H1 (cell line): Measurements from ENCODE around the gene TARDBP. TPM values are rescaled to one million over a fixed set of nuclear protein-coding genes. Genes with fewer than 3 reads are reported as not detected.

Source experiments
- CTCF ChIA-PET: fragments of 300-600 bp; sonication (Branson Sonifier 250); formaldehyde crosslinking; loops from one replicate; lab custom pipeline; 2021; ENCODE audit not compliant: partially characterized antibody; lab: Charles Lee
- POLR2A ChIA-PET: fragments of 300-600 bp; sonication (Branson Sonifier 250); formaldehyde crosslinking; loops from one replicate; lab custom pipeline; 2021; ENCODE audit warnings: inconsistent platforms; ENCODE audit not compliant: partially characterized antibody; lab: Charles Lee
- DNase-seq, 2 experiments: peaks; one replicate each; pipeline versions ENCODE4 v3.0.0 to v3.0.0-alpha.2; 2010 to 2022; ENCODE audit warnings: low spot score in 2 of 2, low read depth in 1 of 2, mixed read lengths in 1 of 2
- FAIRE-seq: peaks from 2 replicates; lab custom pipeline; 2011; peaks lifted over from hg19 to GRCh38; lab: Jason Lieb, UNC
- H2AFZ ChIP-seq: 2 replicates; pipeline ENCODE4 v1.8.1; 2012; ENCODE audit warnings: low read length, inconsistent platforms
- H2AK5ac ChIP-seq: 2 replicates; pipeline ENCODE4 v1.6.1; 2013; ENCODE audit warnings: low read depth, low read length
- H2BK120ac ChIP-seq: replicated peaks from 2 replicates; pipeline ENCODE3; 2013; ENCODE audit warnings: low read depth, low read length, inconsistent platforms
- H2BK12ac ChIP-seq: 2 replicates; pipeline ENCODE4 v1.6.1; 2013; ENCODE audit warnings: low read depth, low read length
- H2BK15ac ChIP-seq: 2 replicates; pipeline ENCODE4 v1.6.1; 2013; ENCODE audit warnings: low read length
- H2BK20ac ChIP-seq: 2 replicates; pipeline ENCODE4 v1.6.1; 2013; ENCODE audit warnings: low read length
- H2BK5ac ChIP-seq: 2 replicates; pipeline ENCODE4 v1.6.1; 2013; ENCODE audit warnings: low read depth, low read length
- H3K14ac ChIP-seq: 2 replicates; pipeline ENCODE4 v1.6.1; 2013; ENCODE audit warnings: inconsistent platforms; ENCODE audit not compliant: insufficient read length
- H3K18ac ChIP-seq: 2 replicates; pipeline ENCODE4 v1.6.1; 2013; ENCODE audit warnings: low read length; ENCODE audit errors: extremely low read depth
- H3K23ac ChIP-seq: 2 replicates; pipeline ENCODE4 v1.6.1; 2013; ENCODE audit warnings: inconsistent platforms; ENCODE audit not compliant: insufficient read length
- H3K23me2 ChIP-seq: 2 replicates; pipeline ENCODE4 v1.6.1; 2013; ENCODE audit warnings: low read depth, low read length
- H3K27ac ChIP-seq: 2 replicates; pipeline ENCODE4 v1.6.1; 2011; ENCODE audit warnings: low read depth, low read length, inconsistent platforms
- H3K27me3 ChIP-seq, 4 experiments: replicated peaks in 1 of 4; 1 replicate in 1 of 4; 2 replicates in 3 of 4; pipeline versions ENCODE4 v1.6.1 to v1.8.1; 2011 to 2013; ENCODE audit warnings: low read length in 3 of 4, mild to moderate bottlenecking in 3 of 4, inconsistent platforms in 2 of 4, mixed read lengths in 2 of 4, moderate library complexity in 1 of 4; ENCODE audit not compliant: control insufficient read depth in 3 of 4, insufficient read depth in 3 of 4; ENCODE audit errors: extremely low read depth in 1 of 4
- H3K36me3 ChIP-seq, 4 experiments: 2 replicates each; pipeline versions ENCODE4 v1.6.1 to v1.8.1; 2011 to 2013; ENCODE audit warnings: mild to moderate bottlenecking in 4 of 4, low read length in 3 of 4, moderate library complexity in 2 of 4, control low read depth in 1 of 4, inconsistent platforms in 1 of 4; ENCODE audit not compliant: insufficient read depth in 4 of 4, control insufficient read depth in 2 of 4
- H3K4ac ChIP-seq: replicated peaks from 2 replicates; pipeline ENCODE3; 2013; ENCODE audit warnings: low read length, low read depth, mixed read lengths, inconsistent platforms; ENCODE audit not compliant: insufficient read length
- H3K4me1 ChIP-seq, 4 experiments: replicated peaks in 1 of 4; 1 replicate in 1 of 4; 2 replicates in 3 of 4; pipeline versions ENCODE4 v1.6.1 to v1.8.1; 2011 to 2013; ENCODE audit warnings: low read length in 3 of 4, inconsistent platforms in 2 of 4, mixed read lengths in 1 of 4; ENCODE audit not compliant: insufficient read depth in 4 of 4, control insufficient read depth in 3 of 4
- H3K4me2 ChIP-seq, 2 experiments: 2 replicates each; pipeline versions ENCODE4 v1.6.1 to v1.8.1; 2011 to 2013; ENCODE audit warnings: low read depth in 2 of 2, low read length in 2 of 2, control low read depth in 1 of 2, inconsistent platforms in 1 of 2, mild to moderate bottlenecking in 1 of 2; ENCODE audit not compliant: insufficient read depth in 1 of 2
- H3K4me3 ChIP-seq, 4 experiments: fragments of 200-600, 300-600 bp in 1 of 4; sonication (generic), shearing (Covaris generic), sonication (Bioruptor Twin) in 1 of 4; 2 replicates each; pipeline versions ENCODE4 v1.5.1 to v1.8.1; 2011 to 2016; ENCODE audit warnings: low read length in 4 of 4, low read depth in 3 of 4, control low read depth in 2 of 4, inconsistent platforms in 2 of 4, mild to moderate bottlenecking in 2 of 4, mixed read lengths in 1 of 4, moderate library complexity in 1 of 4; ENCODE audit not compliant: insufficient read depth in 2 of 4; ENCODE audit errors: extremely low read depth in 1 of 4
- H3K56ac ChIP-seq: replicated peaks from 2 replicates; pipeline ENCODE3; 2013; ENCODE audit warnings: low read depth, mild to moderate bottlenecking, mixed read lengths, low read length, inconsistent platforms; ENCODE audit not compliant: insufficient read length
- H3K79me1 ChIP-seq: 2 replicates; pipeline ENCODE4 v1.6.1; 2013; ENCODE audit warnings: low read depth, low read length, control low read depth
- H3K79me2 ChIP-seq, 2 experiments: 2 replicates each; pipeline versions ENCODE4 v1.6.1 to v1.8.1; 2012 to 2013; ENCODE audit warnings: low read length in 2 of 2, mild to moderate bottlenecking in 2 of 2, inconsistent platforms in 1 of 2; ENCODE audit not compliant: insufficient read depth in 2 of 2, control insufficient read depth in 1 of 2
- H3K9ac ChIP-seq, 4 experiments: replicated peaks in 1 of 4; 1 replicate in 1 of 4; 2 replicates in 3 of 4; pipeline versions ENCODE4 v1.6.1 to v1.8.1; 2011 to 2013; ENCODE audit warnings: low read depth in 3 of 4, low read length in 3 of 4, control low read depth in 2 of 4, mild to moderate bottlenecking in 2 of 4, moderate library complexity in 2 of 4, inconsistent platforms in 1 of 4; ENCODE audit errors: extremely low read depth in 1 of 4
- H3K9me3 ChIP-seq, 2 experiments: 2 replicates each; pipeline versions ENCODE4 v1.6.1 to v1.8.1; 2012 to 2013; ENCODE audit warnings: mild to moderate bottlenecking in 2 of 2, moderate library complexity in 2 of 2, control low read depth in 1 of 2, inconsistent platforms in 1 of 2, low read depth in 1 of 2, low read length in 1 of 2, mixed read lengths in 1 of 2; ENCODE audit not compliant: insufficient read depth in 2 of 2
- H4K20me1 ChIP-seq, 2 experiments: replicated peaks in 1 of 2; 2 replicates each; pipeline versions ENCODE3 to v1.8.1; 2011 to 2013; ENCODE audit warnings: inconsistent platforms in 2 of 2, low read length in 2 of 2, mild to moderate bottlenecking in 1 of 2; ENCODE audit not compliant: insufficient read depth in 2 of 2, control insufficient read depth in 1 of 2
- H4K5ac ChIP-seq: 2 replicates; pipeline ENCODE4 v1.6.1; 2013; ENCODE audit warnings: low read length, low read depth, mixed read lengths, inconsistent platforms; ENCODE audit not compliant: insufficient read length
- H4K8ac ChIP-seq: 2 replicates; pipeline ENCODE4 v1.8.0; 2013; ENCODE audit warnings: mild to moderate bottlenecking, moderate library complexity, low read length, inconsistent platforms; ENCODE audit not compliant: insufficient read depth; ENCODE audit errors: extremely low read depth
- H4K91ac ChIP-seq: replicated peaks from 2 replicates; pipeline ENCODE3; 2013; ENCODE audit warnings: low read length, mixed read lengths, inconsistent platforms; ENCODE audit not compliant: insufficient read length
- BCL11A ChIP-seq, 2 experiments: IDR thresholded peaks; one replicate each; pipeline ENCODE4 v1.6.1; 2011; ENCODE audit warnings: low read depth in 2 of 2, low read length in 2 of 2, mild to moderate bottlenecking in 2 of 2
- CBX5 ChIP-seq: fragments of 300-800, 300-1000 bp; sonication (generic); IDR thresholded peaks from 2 replicates; pipeline ENCODE4 v1.7.1; 2016; ENCODE audit warnings: antibody characterized with exemption, low read length, low read depth
- JUND ChIP-seq: IDR thresholded peaks from 2 replicates; pipeline ENCODE4 v1.6.1; 2011; ENCODE audit warnings: mild to moderate bottlenecking, improper control_type of control experiment, low read length
- KDM4A ChIP-seq: IDR thresholded peaks from one replicate; pipeline ENCODE4 v1.7.1; 2012; ENCODE audit warnings: low read depth, mild to moderate bottlenecking, moderate library complexity, low read length, inconsistent platforms; ENCODE audit not compliant: severe bottlenecking
- NANOG ChIP-seq: IDR thresholded peaks from 2 replicates; pipeline ENCODE4 v1.6.1; 2011; ENCODE audit warnings: low read length, low read depth, mild to moderate bottlenecking, inconsistent platforms; ENCODE audit not compliant: insufficient read depth, poor library complexity, severe bottlenecking
- POLR2A ChIP-seq, 2 experiments: IDR thresholded peaks; 1 replicate in 1 of 2; 2 replicates in 1 of 2; pipeline ENCODE4 v1.6.1; 2011; ENCODE audit warnings: low read depth in 2 of 2, low read length in 2 of 2, mild to moderate bottlenecking in 2 of 2; ENCODE audit errors: control extremely low read depth in 1 of 2
- SP1 ChIP-seq: IDR thresholded peaks from 2 replicates; pipeline ENCODE4 v1.6.1; 2011; ENCODE audit warnings: low read depth, low read length
- SP2 ChIP-seq: IDR thresholded peaks from 2 replicates; pipeline ENCODE4 v1.6.1; 2012; ENCODE audit warnings: mild to moderate bottlenecking, low read length, inconsistent platforms
- TBP ChIP-seq: IDR thresholded peaks from 2 replicates; pipeline ENCODE4 v1.6.1; 2011; ENCODE audit warnings: low read depth, low read length, improper control_type of control experiment
- YY1 ChIP-seq: IDR thresholded peaks from 2 replicates; pipeline ENCODE4 v1.6.1; 2011; ENCODE audit warnings: low read depth, mild to moderate bottlenecking, low read length
- WGBS, 2 experiments: shearing (Covaris generic) in 1 of 2; methylation state at CpG; one replicate each; pipeline versions ENCODE4 v1.1.6 to v1.1.7; 2013 to 2015; ENCODE audit warnings: low lambda C conversion rate in 2 of 2, mixed read lengths in 2 of 2, inconsistent platforms in 1 of 2, low coverage in 1 of 2, missing lambda C conversion rate in 1 of 2; ENCODE audit not compliant: insufficient replicate concordance in 2 of 2, insufficient coverage in 1 of 2, insufficient read length in 1 of 2; ENCODE audit errors: extremely low coverage in 1 of 2, missing lambda C conversion rate in 1 of 2; 5-methylcytosine and 5-hydroxymethylcytosine counted together
- polyA plus RNA-seq, 7 experiments: library from polyadenylated mRNA; depleted of rRNA in 3 of 7; stranded (reverse) in 5 of 7; unstranded in 2 of 7; fragments of >200 nt in 5 of 7; fragments of 200-250 nt in 2 of 7; gene quantifications; 1 replicate in 5 of 7; 2 replicates in 1 of 7; 4 replicates in 1 of 7; pipeline versions ENCODE4 v1.2.1 to v1.2.3, GENCODE V29; 2011 to 2013; ENCODE audit warnings: missing spikeins in 2 of 7, mixed read lengths in 2 of 7
- total RNA-seq: library from RNA; stranded (reverse); fragmentation: NEBNext Ultra II Directional; extraction: Animal tissue kit (Norgen Biotek cat#: 25700); gene quantifications from 2 replicates; pipeline ENCODE4 v1.2.1, GENCODE V29; 2021

Gene TARDBP
- total and polyA plus RNA-seq, 2 of the 8 experiments (the other 6 are each of a cell fraction or from before 2014, with no cell fraction given), result 144 to 240 TPM

DNA sequence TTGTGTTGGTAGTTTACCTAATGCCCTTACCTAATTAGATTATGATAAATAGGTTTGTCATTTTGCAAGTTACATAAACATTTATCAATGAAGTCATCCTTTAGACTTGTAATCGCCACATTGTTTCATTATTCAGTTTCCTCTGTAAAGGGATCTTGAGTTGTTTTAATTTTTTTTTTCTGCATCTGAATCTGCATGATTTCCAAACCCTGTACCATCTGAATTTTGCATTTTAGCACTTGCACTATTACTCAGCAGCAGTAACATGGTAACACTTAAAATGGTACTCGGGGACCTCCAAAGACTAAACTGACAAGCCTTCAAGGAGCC, 12.4 kb downstream of the TARDBP start:
- Histone ChIP-seq H3K9ac (no peak overlapping the region), H3K79me1 (no peaks in the 10 kb centered on the region; the same call in 1 of the 2 replicates), H3K4ac (no peak overlapping the region), H3K23ac (no peak overlapping the region), H3K79me2 (no peaks in the 10 kb centered on the region), H2AK5ac (no peak overlapping the region), H2BK12ac (no peak overlapping the region), H3K27me3 (no peaks in the 10 kb centered on the region), H2BK5ac (no peak overlapping the region), H3K14ac (no peak overlapping the region), H3K4me3 (no peak overlapping the region), H3K23me2 (no peaks in the 10 kb centered on the region), H4K91ac (no peak overlapping the region), H3K27ac (no peak overlapping the region), H3K4me2 (no peak overlapping the region), H3K4me1 (no peaks in the 10 kb centered on the region; a peak in 1 of 7 replicates), H3K56ac (no peak overlapping the region), H2BK20ac (no peak overlapping the region), H3K36me3 (peaks cover 21 to 77% (median 48%) of the 10 kb centered on the region in 4 experiments), H2BK120ac (no peak overlapping the region), H4K8ac (no peak overlapping the region), H3K9me3 (no peaks in the 10 kb centered on the region; a peak in 1 of 4 replicates), H2BK15ac (no peak overlapping the region), H4K5ac (no peak overlapping the region), H4K20me1 (peaks cover 3 to 10% of the 10 kb centered on the region in 2 experiments), H2AFZ (no peak overlapping the region), H3K18ac (no peak overlapping the region)
- ChIA-PET CTCF (interaction anchor here (0.8 kb wide), 1 partner anchor 19 kb away, joined by 3 read pairs; no protein-coding TSS in a partner anchor), POLR2A (interaction anchor here (2.1 to 2.8 kb wide), 2 partner anchors 10 to 12 kb away, joined by 9 to 18 read pairs; partner anchors contain the start of gene TARDBP)
- DNase-seq (no peak), FAIRE-seq (no peak)
- 92% methylated on average over 2 of the region's 2 CpGs; no CpG with 5 or more reads in 1 of the 2 experiments for WGBS, 2 experiments
- TF ChIP-seq KDM4A (no peak), SP2 (no peak), JUND (no peak), BCL11A (IDR thresholded peaks at IDR 0.05; ENCODE audit: low read depth in 2 of 2, low read length in 2 of 2) (no peak), TBP (no peak), YY1 (no peak), POLR2A (IDR thresholded peaks at IDR 0.05; ENCODE audit: control extremely low read depth in 1 of 2, low read depth in 2 of 2, low read length in 2 of 2) (no peak), CBX5 (no peak), NANOG (no peak), SP1 (no peak)
